GM12864 (cell line): Measurements from ENCODE around the gene DNAH8.

Experiments
- DNase-seq: peaks from one replicate; pipeline ENCODE4 v3.0.0-alpha.2; 2011; ENCODE audit warnings: low read depth
- H3K4me3 ChIP-seq: 2 replicates; pipeline ENCODE4 v1.5.1; 2011; ENCODE audit warnings: mild to moderate bottlenecking, low read depth, low read length, control low read depth
- CTCF ChIP-seq: IDR thresholded peaks from 2 replicates; pipeline ENCODE4 v1.5.1; 2011; ENCODE audit warnings: low read depth, mild to moderate bottlenecking, moderate library complexity, low read length, control low read depth, inconsistent platforms; ENCODE audit errors: missing control alignments

The DNAH8 gene

GRCh38 chr6:39037707-39038106 lies 322.6 kb downstream of the DNAH8 start:
- no peak for DNase-seq
- TF ChIP-seq CTCF = no peak
- no peak overlapping the region for H3K4me3 ChIP-seq

- no peak for TF ChIP-seq CTCF
- DNase-seq = no peak
- no peak overlapping the region for H3K4me3 ChIP-seq
These were observed 325.1 kb downstream of the DNAH8 start for GRCh38 chr6:39040080-39040673.

GRCh38 chr6:39041072-39041471 lies 326.0 kb downstream of the DNAH8 start:
- TF ChIP-seq CTCF = no peak
- no peak for DNase-seq
- H3K4me3 ChIP-seq = no peak overlapping the region

- DNase-seq = no peak
- H3K4me3 ChIP-seq = no peak overlapping the region
- TF ChIP-seq CTCF = no peak
These were observed 328.7 kb downstream of the DNAH8 start for GRCh38 chr6:39043776-39044175.

GRCh38 chr6:39044181-39044580 lies 329.1 kb downstream of the DNAH8 start:
- no peak for TF ChIP-seq CTCF
- DNase-seq = no peak
- no peak overlapping the region for H3K4me3 ChIP-seq

GRCh38 chr6:39047434-39048327 lies 332.6 kb downstream of the DNAH8 start:
- no peak overlapping the region for H3K4me3 ChIP-seq
- no peak for DNase-seq
- no peak for TF ChIP-seq CTCF
